ENCODE results near the gene PRM1. TPM values are rescaled to one million over a fixed set of nuclear protein-coding genes. Genes with fewer than 3 reads are reported as not detected.
A peak's percentile ranks its signal among the peaks of the same experiment; 100 is the strongest.

PRM1 gene
- total RNA-seq, 2 donors from 2014 or later, result not detected

DNA sequence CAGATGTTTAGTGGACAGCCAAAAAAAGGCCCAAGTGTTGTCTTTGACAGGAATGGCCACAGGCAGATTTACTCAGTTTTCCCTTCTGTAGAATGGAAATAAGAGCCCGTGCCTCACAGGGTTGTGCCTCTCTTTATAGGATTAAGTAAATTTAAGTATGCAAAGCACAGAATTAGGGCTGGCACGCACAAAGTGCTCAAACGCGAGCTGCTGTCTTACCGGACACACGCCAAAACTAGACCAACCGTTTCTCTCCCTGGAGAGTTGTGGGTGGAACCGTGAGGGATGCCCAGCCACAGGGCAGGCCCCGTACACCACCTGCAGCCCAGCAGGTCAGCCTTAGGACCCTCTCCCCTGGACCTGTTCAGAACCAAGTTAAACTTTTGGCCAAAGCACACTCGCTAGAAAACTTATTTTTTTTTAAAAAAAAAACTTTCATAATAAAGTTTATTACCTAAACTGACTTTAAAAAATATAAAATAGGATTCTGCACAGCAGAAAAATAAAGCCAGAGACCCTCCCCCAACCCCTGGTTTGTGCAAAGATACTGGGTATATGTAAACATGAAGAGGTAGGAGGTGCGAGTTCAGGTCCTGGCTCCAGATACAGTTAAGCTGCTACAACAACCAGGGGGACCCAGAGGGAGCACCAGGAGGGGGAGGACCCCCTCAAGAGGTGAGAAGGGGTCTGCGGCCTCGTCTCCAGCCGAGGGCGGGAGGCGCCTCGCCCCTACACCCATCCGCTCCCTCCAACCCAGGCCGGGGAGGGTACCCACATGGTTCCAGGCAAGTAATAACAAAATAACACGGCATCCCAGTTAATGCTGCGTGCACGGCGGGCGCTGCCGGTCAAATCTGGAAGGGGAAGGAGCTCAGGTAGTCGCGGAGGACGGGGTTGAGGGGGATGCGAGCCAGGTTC lies 26.9 kb downstream of the PRM1 start:
- Histone ChIP-seq H3K27me3 (no peaks in the 10 kb centered on the region), H3K4me3 (peak overlapping the region; percentile 93), H3K9me3 (no peaks in the 10 kb centered on the region), H3K4me1 (peaks cover 8% of the 10 kb centered on the region), H3K9ac (ENCODE audit: low read depth in 2 of 2, low read length in 2 of 2) (peak overlapping the region; percentile 63 to 86), H3K36me3 (no peaks in the 10 kb centered on the region), H3K27ac (peak overlapping the region; percentile 96)
- intact Hi-C loops (cut with DNase I), result loop anchor here (10.0 kb wide), 1 partner anchor 149 kb away; no protein-coding TSS in a partner anchor
- no peak for DNase-seq
- TF ChIP-seq, protein P1, sequence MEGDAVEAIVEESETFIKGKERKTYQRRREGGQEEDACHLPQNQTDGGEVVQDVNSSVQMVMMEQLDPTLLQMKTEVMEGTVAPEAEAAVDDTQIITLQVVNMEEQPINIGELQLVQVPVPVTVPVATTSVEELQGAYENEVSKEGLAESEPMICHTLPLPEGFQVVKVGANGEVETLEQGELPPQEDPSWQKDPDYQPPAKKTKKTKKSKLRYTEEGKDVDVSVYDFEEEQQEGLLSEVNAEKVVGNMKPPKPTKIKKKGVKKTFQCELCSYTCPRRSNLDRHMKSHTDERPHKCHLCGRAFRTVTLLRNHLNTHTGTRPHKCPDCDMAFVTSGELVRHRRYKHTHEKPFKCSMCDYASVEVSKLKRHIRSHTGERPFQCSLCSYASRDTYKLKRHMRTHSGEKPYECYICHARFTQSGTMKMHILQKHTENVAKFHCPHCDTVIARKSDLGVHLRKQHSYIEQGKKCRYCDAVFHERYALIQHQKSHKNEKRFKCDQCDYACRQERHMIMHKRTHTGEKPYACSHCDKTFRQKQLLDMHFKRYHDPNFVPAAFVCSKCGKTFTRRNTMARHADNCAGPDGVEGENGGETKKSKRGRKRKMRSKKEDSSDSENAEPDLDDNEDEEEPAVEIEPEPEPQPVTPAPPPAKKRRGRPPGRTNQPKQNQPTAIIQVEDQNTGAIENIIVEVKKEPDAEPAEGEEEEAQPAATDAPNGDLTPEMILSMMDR (IDR thresholded peaks at IDR 0.05), result no peak

DNA sequence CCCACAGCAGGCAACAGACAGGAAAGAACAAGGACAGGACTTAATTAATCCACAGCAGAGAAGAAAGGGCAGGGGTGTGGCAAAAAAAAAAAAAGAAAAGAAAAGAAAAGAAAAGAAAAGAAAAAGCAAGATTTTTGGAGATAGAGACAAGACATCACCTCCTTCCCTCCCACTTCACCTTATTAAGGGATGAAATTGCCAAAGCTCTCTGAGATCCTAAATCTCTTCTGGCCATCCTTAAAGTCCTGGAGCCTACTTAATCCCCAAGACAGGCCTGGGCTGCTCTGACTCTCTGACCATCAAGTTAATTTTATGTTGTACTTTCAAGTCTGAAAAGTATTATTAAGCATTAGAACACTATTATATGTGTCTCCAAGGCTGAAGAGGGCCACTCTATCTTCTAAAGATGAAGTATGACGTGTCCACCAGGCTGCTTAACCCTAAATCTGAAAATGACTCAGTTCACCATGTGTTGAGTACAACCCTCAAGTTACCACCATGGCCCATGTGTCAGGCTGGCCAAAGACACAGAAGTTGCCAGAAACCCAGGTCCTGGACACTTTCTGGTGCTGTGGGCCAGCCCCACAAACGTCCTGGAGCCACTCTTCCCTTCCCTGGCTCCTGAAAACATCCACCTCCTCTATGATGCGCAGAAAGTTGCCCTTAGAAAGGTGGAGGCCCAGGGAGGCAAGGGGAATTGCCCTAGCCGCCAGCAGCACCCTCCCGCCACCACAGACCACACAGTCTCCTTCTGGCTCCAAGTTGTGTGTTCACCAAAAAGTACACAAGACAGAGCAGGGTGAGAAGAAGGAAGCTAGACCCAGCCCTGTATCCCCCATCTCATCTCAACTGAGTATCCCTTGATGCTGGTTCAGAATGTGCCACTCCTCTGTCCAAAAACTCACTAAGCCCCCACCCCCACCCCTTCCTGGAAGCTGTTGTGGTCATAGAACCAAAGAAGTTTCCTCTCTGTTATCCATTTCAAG lies 27.8 kb downstream of the PRM1 start:
- no peaks in the 10 kb centered on the region for H3K9me3 ChIP-seq
- H3K27me3 ChIP-seq, result no peaks in the 10 kb centered on the region
- H3K27ac ChIP-seq, result no peak overlapping the region
- peaks cover 8% of the 10 kb centered on the region for H3K4me1 ChIP-seq
- TF ChIP-seq, protein P1 (IDR thresholded peaks at IDR 0.05), result no peak
- no peak for DNase-seq
- intact Hi-C loops (cut with DNase I), result loop anchor here (10.0 kb wide), 1 partner anchor 149 kb away; no protein-coding TSS in a partner anchor
- peak overlapping the region; percentile 12 to 32 for H3K9ac ChIP-seq (ENCODE audit: low read depth in 2 of 2, low read length in 2 of 2)
- peak overlapping the region; percentile 12 for H3K4me3 ChIP-seq
- H3K36me3 ChIP-seq, result no peaks in the 10 kb centered on the region

DNA sequence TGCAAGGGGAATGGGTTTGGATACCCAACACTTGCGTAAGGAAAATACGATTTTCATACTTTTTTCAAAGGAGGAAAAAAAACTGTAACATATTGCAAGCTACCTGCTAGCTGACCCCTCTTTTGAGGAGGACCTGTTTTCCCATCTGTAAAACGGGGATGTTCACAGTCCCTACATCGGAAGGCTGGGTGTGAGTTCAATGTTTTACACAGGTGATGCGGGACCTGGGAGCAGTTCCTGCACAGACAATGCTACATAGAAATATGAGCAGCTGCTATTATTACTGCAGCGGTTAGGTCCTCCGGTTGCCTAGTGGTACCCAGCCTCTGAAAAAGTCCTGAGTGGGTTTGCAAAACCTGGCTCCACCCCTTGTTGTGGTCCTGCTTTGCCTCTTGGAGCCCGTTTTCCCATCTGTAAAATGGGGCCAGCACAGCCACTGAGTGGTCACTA lies 28.6 kb downstream of the PRM1 start:
- Histone ChIP-seq H3K4me1 (peaks cover 6% of the 10 kb centered on the region), H3K9ac (ENCODE audit: low read depth in 2 of 2, low read length in 2 of 2) (no peak overlapping the region), H3K4me3 (no peak overlapping the region), H3K9me3 (no peaks in the 10 kb centered on the region), H3K27me3 (no peaks in the 10 kb centered on the region), H3K36me3 (no peaks in the 10 kb centered on the region), H3K27ac (no peak overlapping the region)
- DNase-seq, result no peak
- TF ChIP-seq, protein P1 (IDR thresholded peaks at IDR 0.05), result no peak
- intact Hi-C loops (cut with DNase I), result loop anchor here (10.0 kb wide), 1 partner anchor 148 kb away; no protein-coding TSS in a partner anchor

DNA sequence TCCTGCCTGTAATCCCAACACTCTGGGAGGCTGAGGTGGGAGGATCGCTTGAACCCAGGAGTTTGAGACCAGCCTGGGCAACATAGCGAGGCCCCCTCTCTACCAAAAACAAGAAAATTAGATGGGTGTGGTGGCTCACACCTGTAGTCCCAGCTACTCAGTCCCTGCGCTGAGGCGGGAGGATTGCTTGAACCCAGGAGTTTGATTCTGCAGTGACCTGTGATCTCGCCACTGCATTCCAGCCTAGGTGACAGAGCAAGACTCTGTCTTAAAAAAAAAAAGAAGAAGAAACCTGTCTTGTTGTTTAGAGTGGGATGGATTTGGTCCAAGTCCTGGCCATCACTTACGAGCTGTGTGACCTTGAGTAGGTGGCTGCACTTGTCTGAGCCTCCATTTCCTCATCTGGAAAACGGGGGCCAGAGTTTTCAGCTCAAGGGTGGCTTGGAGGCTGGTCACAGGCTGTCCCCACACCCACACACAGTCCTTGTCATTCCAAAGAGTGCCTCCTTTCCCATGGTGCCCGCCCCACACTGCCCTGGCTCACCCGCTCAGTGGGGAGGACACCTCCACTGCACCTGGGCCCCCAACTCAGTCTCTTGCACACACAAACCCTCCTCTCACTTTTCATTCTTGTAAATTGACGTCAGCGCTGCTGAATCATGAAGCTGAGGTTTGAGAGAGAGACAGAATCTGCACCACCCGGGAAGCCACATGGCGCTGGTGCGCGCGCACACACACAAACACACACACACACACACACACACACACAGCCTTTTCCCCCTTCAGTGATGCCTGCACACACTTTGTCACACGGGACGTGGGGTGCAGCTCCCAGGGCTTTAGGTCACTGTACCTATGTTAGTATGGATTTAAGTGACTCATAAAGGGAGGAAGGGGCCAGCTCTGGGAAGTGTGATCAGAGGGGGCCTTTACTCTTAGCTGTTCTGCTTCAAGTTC lies 29.3 kb downstream of the PRM1 start:
- Histone ChIP-seq H3K4me3 (no peak overlapping the region), H3K9ac (ENCODE audit: low read depth in 2 of 2, low read length in 2 of 2) (no peak overlapping the region), H3K27ac (no peak overlapping the region), H3K9me3 (no peaks in the 10 kb centered on the region), H3K27me3 (no peaks in the 10 kb centered on the region), H3K4me1 (no peaks in the 10 kb centered on the region), H3K36me3 (no peaks in the 10 kb centered on the region)
- intact Hi-C loops (cut with DNase I), result loop anchor here (10.0 kb wide), 1 partner anchor 147 kb away; no protein-coding TSS in a partner anchor
- DNase-seq, result no peak
- TF ChIP-seq, protein P1 (IDR thresholded peaks at IDR 0.05), result no peak
